Activated CD4-positive, alpha-beta T cell treated with anti-CD3 and anti-CD28 coated beads, Interleukin-2, amount 10 ng/mL, durations not matched to agents 24 days and 14 days (primary cell): ENCODE measurements around the gene PLRG1. TPM values are rescaled to one million over a fixed set of nuclear protein-coding genes. Genes with fewer than 3 reads are reported as not detected.

Source experiments
- DNase-seq: peaks from one replicate; pipeline ENCODE4 v3.0.0; 2022
- H3K27ac Mint-ChIP-seq: one replicate; pipeline ENCODE4 v1.8.0; 2022; ENCODE audit warnings: mild to moderate bottlenecking, mixed read lengths
- H3K27me3 Mint-ChIP-seq: one replicate; pipeline ENCODE4 v1.8.0; 2022; ENCODE audit warnings: mixed read lengths
- H3K36me3 Mint-ChIP-seq: one replicate; pipeline ENCODE4 v1.8.0; 2022; ENCODE audit warnings: low read depth, mild to moderate bottlenecking, mixed read lengths
- H3K4me1 Mint-ChIP-seq: one replicate; pipeline ENCODE4 v1.8.0; 2021; ENCODE audit warnings: mixed read lengths
- H3K4me3 Mint-ChIP-seq: one replicate; pipeline ENCODE4 v1.8.0; 2022; ENCODE audit warnings: mild to moderate bottlenecking, moderate library complexity, mixed read lengths
- H3K9me3 Mint-ChIP-seq: one replicate; pipeline ENCODE4 v1.8.0; 2021; ENCODE audit warnings: mixed read lengths
- intact Hi-C: fragments of 100-400 bp; cut with micrococcal nuclease; formaldehyde crosslinking; loops from one replicate; pipeline ENCODE4 v1.15.1; 2023
- total RNA-seq: library from RNA; stranded (reverse); gene quantifications from 2 replicates; pipeline ENCODE4 v1.2.3, GENCODE V29; 2022

The PLRG1 gene
- total RNA-seq, 1 donor from 2014 or later: 81.1 TPM

GRCh38 chr4:154584259-154584658, 34.1 kb upstream of the PLRG1 start:
- H3K9me3 Mint-ChIP-seq: no peaks in the 10 kb centered on the region
- no peak for DNase-seq
- no peaks in the 10 kb centered on the region for H3K36me3 Mint-ChIP-seq
- H3K4me1 Mint-ChIP-seq: no peaks in the 10 kb centered on the region
- no peak overlapping the region for H3K4me3 Mint-ChIP-seq
- intact Hi-C loops: no loop called here
- H3K27me3 Mint-ChIP-seq: peaks cover 9% of the 10 kb centered on the region
- H3K27ac Mint-ChIP-seq: no peak overlapping the region

DNA sequence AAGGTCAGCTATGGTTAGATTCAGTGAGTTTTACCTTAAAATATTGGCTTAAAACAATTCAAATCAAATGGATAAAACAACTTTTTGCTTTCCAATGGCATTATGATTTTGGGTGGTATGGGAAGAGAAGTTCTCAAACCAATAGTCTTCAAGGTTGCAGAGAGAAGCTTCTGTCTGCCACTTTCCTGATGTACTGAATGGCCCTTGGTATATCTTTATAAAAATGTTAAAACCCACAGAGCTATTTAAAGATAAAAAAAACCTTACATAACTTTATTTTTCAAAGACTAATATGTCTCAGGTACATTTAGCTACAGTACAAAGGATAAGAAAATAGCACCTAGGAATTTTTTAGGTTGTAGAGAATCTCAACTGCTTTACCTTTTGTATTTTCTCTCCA, 33.5 kb upstream of the PLRG1 start:
- Mint-ChIP-seq H3K4me3 (no peak overlapping the region), H3K4me1 (no peaks in the 10 kb centered on the region), H3K27me3 (peaks cover 10% of the 10 kb centered on the region), H3K27ac (no peak overlapping the region), H3K36me3 (no peaks in the 10 kb centered on the region), H3K9me3 (no peaks in the 10 kb centered on the region)
- DNase-seq: no peak
- intact Hi-C loops: no loop called here

DNA sequence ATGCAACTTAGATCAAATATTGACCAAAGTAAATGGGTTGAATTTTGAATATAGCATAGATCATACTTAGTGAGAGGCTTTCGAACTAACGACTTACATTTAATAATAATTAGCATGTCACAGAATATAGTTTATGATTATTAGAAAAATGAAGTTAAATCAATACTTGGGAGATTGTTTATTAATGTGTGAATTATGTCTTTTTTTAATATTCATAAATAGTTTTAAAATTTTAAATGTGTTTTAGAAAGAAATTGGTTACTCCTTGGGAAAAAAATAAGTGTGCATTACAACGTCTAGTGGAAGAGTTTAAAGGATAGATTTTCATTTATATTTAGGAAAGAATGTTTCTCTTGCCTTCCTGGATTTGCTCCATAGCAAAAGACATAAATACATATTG, 33.0 kb upstream of the PLRG1 start:
- peaks cover 10% of the 10 kb centered on the region for H3K27me3 Mint-ChIP-seq
- intact Hi-C loops: no loop called here
- H3K36me3 Mint-ChIP-seq: no peaks in the 10 kb centered on the region
- H3K27ac Mint-ChIP-seq: no peak overlapping the region
- H3K4me3 Mint-ChIP-seq: no peak overlapping the region
- DNase-seq: no peak
- no peaks in the 10 kb centered on the region for H3K9me3 Mint-ChIP-seq
- H3K4me1 Mint-ChIP-seq: no peaks in the 10 kb centered on the region

DNA sequence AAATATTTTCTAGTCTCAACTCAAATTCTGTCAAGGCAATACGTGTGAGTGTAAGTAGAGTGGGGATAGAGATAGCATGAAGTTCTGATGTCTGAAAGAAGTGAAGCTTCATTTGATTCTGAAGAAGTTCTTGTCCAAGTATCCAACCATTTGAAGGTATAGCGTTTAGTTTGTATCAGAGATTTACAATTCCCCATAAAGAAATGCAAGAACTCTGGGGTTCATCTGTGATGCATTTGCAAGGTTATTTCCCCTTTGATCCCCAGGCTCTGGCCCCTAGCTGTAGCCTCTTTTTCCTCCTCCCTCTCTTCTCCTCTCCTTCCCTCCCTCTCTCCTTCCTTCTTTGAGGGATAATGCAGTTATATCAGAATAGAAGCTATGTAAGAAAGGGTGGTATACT, 32.5 kb upstream of the PLRG1 start:
- H3K9me3 Mint-ChIP-seq: no peaks in the 10 kb centered on the region
- intact Hi-C loops: no loop called here
- peaks cover 10% of the 10 kb centered on the region for H3K27me3 Mint-ChIP-seq
- H3K4me1 Mint-ChIP-seq: no peaks in the 10 kb centered on the region
- H3K36me3 Mint-ChIP-seq: no peaks in the 10 kb centered on the region
- H3K4me3 Mint-ChIP-seq: no peak overlapping the region
- no peak for DNase-seq
- H3K27ac Mint-ChIP-seq: no peak overlapping the region

- Mint-ChIP-seq H3K4me1 (no peaks in the 10 kb centered on the region), H3K9me3 (no peaks in the 10 kb centered on the region)
These were observed 29.7 kb upstream of the PLRG1 start for GRCh38 chr4:154579927-154580326.

DNA sequence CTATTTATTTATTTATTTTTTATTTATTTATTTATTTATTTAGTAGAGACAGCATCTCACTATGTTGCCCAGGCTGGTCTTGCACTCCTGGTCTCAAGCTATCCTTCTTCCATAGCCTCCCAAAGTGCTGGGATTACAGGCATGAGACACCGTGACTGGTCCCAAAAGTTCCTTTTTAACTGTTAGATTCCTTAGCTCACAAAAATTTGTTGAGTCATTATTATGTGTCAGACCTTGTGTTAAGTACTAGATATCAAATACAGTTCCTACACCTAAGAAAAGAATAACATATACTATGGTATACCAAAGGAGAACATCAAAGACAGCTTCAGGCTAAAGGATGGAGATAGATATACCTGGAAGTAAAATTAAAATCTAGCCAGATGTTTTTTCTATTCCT, 28.7 kb upstream of the PLRG1 start:
- H3K36me3 Mint-ChIP-seq: no peaks in the 10 kb centered on the region
- intact Hi-C loops: no loop called here
- H3K27ac Mint-ChIP-seq: no peak overlapping the region
- DNase-seq: no peak
- H3K4me3 Mint-ChIP-seq: no peak overlapping the region
- no peaks in the 10 kb centered on the region for H3K4me1 Mint-ChIP-seq
- no peaks in the 10 kb centered on the region for H3K9me3 Mint-ChIP-seq
- H3K27me3 Mint-ChIP-seq: peaks cover 10% of the 10 kb centered on the region

More at GRCh38 chr4:154579927-154580326, 29.7 kb upstream of the PLRG1 start:
- no peaks in the 10 kb centered on the region for H3K36me3 Mint-ChIP-seq
- H3K27ac Mint-ChIP-seq: no peak overlapping the region
- no peak for DNase-seq
- intact Hi-C loops: no loop called here
- no peak overlapping the region for H3K4me3 Mint-ChIP-seq
- H3K27me3 Mint-ChIP-seq: peaks cover 8% of the 10 kb centered on the region

DNA sequence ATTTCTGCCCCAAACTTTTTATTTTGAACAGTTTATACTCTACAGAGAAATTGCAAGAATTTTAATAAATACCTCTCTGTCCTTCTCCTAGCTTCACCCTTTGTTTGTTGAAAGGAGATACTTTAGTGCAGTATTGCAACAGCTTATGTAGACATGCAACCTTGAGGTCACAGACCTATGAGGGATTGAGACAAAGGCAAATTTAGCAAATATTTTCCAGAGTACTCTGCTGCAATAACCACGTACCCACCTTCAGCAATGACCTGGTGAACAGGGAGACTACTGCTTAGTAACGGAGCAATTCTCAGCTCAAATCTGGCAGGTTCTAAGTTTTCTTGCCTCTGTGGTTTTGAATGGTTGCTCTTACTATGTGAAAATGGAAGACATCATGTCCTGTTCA, 27.1 kb upstream of the PLRG1 start:
- Mint-ChIP-seq H3K9me3 (no peaks in the 10 kb centered on the region), H3K36me3 (no peaks in the 10 kb centered on the region), H3K27me3 (peaks cover 10% of the 10 kb centered on the region), H3K4me1 (no peaks in the 10 kb centered on the region), H3K27ac (no peak overlapping the region), H3K4me3 (no peak overlapping the region)
- intact Hi-C loops: no loop called here
- DNase-seq: no peak

DNA sequence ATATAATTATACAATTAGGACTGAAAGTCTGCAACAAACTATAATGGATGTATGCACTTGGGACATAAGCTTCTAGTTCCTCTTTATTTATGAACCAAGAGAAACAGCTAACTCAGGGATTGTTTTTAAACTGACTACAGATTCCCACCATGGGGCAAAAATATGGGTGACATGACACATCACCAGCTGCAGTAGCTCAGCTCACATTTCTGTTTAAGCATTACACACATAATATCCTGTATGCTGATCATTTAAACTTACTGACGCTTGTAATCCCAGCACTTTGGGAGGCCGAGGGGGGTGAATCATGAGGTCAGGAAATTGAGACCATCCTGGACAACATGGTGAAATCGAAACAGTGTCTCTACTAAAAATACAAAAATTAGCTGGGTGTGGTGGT, 24.1 kb upstream of the PLRG1 start:
- H3K4me3 Mint-ChIP-seq: no peak overlapping the region
- peaks cover 4% of the 10 kb centered on the region for H3K27me3 Mint-ChIP-seq
- intact Hi-C loops: no loop called here
- H3K27ac Mint-ChIP-seq: no peak overlapping the region
- no peaks in the 10 kb centered on the region for H3K9me3 Mint-ChIP-seq
- no peaks in the 10 kb centered on the region for H3K36me3 Mint-ChIP-seq
- H3K4me1 Mint-ChIP-seq: no peaks in the 10 kb centered on the region
- DNase-seq: no peak

- Mint-ChIP-seq H3K36me3 (no peaks in the 10 kb centered on the region), H3K27me3 (peaks cover 2% of the 10 kb centered on the region), H3K4me3 (no peak overlapping the region), H3K27ac (no peak overlapping the region), H3K4me1 (no peaks in the 10 kb centered on the region), H3K9me3 (no peaks in the 10 kb centered on the region)
- intact Hi-C loops: no loop called here
- DNase-seq: no peak
These were observed 23.1 kb upstream of the PLRG1 start for GRCh38 chr4:154573190-154573870.

GRCh38 chr4:154569584-154569983, 19.4 kb upstream of the PLRG1 start:
- Mint-ChIP-seq H3K27me3 (peaks cover 4% of the 10 kb centered on the region), H3K27ac (no peak overlapping the region), H3K36me3 (no peaks in the 10 kb centered on the region), H3K9me3 (no peaks in the 10 kb centered on the region), H3K4me3 (no peak overlapping the region), H3K4me1 (no peaks in the 10 kb centered on the region)
- DNase-seq: no peak
- intact Hi-C loops: no loop called here

GRCh38 chr4:154569028-154569427, 18.8 kb upstream of the PLRG1 start:
- Mint-ChIP-seq H3K36me3 (no peaks in the 10 kb centered on the region), H3K9me3 (no peaks in the 10 kb centered on the region), H3K27me3 (peaks cover 4% of the 10 kb centered on the region), H3K4me1 (no peaks in the 10 kb centered on the region), H3K4me3 (no peak overlapping the region), H3K27ac (no peak overlapping the region)
- intact Hi-C loops: no loop called here
- no peak for DNase-seq

GRCh38 chr4:154566639-154567204, 16.5 kb upstream of the PLRG1 start:
- no peak overlapping the region for H3K4me3 Mint-ChIP-seq
- H3K27me3 Mint-ChIP-seq: peaks cover 14% of the 10 kb centered on the region
- intact Hi-C loops: no loop called here
- H3K36me3 Mint-ChIP-seq: no peaks in the 10 kb centered on the region
- DNase-seq: no peak
- no peaks in the 10 kb centered on the region for H3K4me1 Mint-ChIP-seq
- H3K9me3 Mint-ChIP-seq: no peaks in the 10 kb centered on the region
- H3K27ac Mint-ChIP-seq: no peak overlapping the region

- H3K9me3 Mint-ChIP-seq: no peaks in the 10 kb centered on the region
These were observed 15.5 kb upstream of the PLRG1 start for GRCh38 chr4:154565704-154566103.

GRCh38 chr4:154564311-154564710, 14.1 kb upstream of the PLRG1 start:
- H3K4me3 Mint-ChIP-seq: no peak overlapping the region
- intact Hi-C loops: no loop called here
- no peaks in the 10 kb centered on the region for H3K9me3 Mint-ChIP-seq
- H3K27ac Mint-ChIP-seq: no peak overlapping the region
- no peaks in the 10 kb centered on the region for H3K36me3 Mint-ChIP-seq
- no peak for DNase-seq
- H3K4me1 Mint-ChIP-seq: peaks cover 4% of the 10 kb centered on the region
- peaks cover 18% of the 10 kb centered on the region for H3K27me3 Mint-ChIP-seq

More at GRCh38 chr4:154565704-154566103, 15.5 kb upstream of the PLRG1 start:
- intact Hi-C loops: no loop called here
- Mint-ChIP-seq H3K27me3 (peaks cover 18% of the 10 kb centered on the region), H3K4me1 (no peaks in the 10 kb centered on the region), H3K27ac (no peak overlapping the region), H3K36me3 (no peaks in the 10 kb centered on the region), H3K4me3 (no peak overlapping the region)
- DNase-seq: no peak
